Vagina (tissue), 2 donors: Measurements from ENCODE around the gene POLR3GL.

ENCODE experiments used
- POLR2AphosphoS5 ChIP-seq, 2 donors: sonication (generic); formaldehyde crosslinking; IDR thresholded peaks; one replicate each; pipeline ENCODE4 v1.9.0; 2017; ENCODE audit warnings: antibody characterized with exemption in 2 of 2, mild to moderate bottlenecking in 2 of 2, low read depth in 1 of 2; ENCODE audit not compliant: insufficient read depth in 1 of 2
- TF ChIP-seq, protein P1 (sequence below), 3 experiments: fragments of 450-650 bp in 2 of 3; fragments of 200-600 bp in 1 of 3; sonication (generic) in 1 of 3; IDR thresholded peaks; one replicate each; pipeline ENCODE4 v1.5.1; 2017 to 2019; ENCODE audit warnings: antibody characterized with exemption in 3 of 3, mild to moderate bottlenecking in 2 of 3, moderate library complexity in 2 of 3

DNA sequence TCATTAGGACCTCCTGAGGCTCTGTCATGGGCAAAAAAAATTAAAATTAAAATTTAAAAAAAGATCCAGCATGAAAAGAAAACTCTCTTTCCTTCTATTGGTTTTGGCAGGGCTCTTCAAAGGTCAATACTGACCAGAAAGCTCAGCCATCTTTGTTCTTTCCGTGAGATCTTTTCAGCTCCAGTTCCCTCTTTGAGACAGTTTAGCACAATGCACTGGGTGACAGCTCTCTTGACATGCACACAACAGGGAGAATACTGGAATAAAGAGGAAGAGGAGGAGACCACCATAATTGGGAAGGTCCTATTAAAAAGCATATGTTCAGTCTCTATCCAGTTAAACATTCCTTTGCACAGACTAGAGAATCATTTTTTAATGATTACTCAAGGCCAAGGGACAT is 13.0 kb upstream of the POLR3GL start:
- no peak for TF ChIP-seq POLR2AphosphoS5 (IDR thresholded peaks at IDR 0.05; ENCODE audit: insufficient read depth in 1 of 2, low read depth in 1 of 2)
- TF ChIP-seq, protein P1, sequence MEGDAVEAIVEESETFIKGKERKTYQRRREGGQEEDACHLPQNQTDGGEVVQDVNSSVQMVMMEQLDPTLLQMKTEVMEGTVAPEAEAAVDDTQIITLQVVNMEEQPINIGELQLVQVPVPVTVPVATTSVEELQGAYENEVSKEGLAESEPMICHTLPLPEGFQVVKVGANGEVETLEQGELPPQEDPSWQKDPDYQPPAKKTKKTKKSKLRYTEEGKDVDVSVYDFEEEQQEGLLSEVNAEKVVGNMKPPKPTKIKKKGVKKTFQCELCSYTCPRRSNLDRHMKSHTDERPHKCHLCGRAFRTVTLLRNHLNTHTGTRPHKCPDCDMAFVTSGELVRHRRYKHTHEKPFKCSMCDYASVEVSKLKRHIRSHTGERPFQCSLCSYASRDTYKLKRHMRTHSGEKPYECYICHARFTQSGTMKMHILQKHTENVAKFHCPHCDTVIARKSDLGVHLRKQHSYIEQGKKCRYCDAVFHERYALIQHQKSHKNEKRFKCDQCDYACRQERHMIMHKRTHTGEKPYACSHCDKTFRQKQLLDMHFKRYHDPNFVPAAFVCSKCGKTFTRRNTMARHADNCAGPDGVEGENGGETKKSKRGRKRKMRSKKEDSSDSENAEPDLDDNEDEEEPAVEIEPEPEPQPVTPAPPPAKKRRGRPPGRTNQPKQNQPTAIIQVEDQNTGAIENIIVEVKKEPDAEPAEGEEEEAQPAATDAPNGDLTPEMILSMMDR (IDR thresholded peaks at IDR 0.05), result no peak
